Prostate gland (tissue), 2 donors: ENCODE results near the gene SLC25A21.

ENCODE experiments used
- POLR2A ChIP-seq: fragments of 450-650 bp; IDR thresholded peaks from one replicate; pipeline ENCODE4 v1.6.1; 2016; ENCODE audit warnings: antibody characterized with exemption, mild to moderate bottlenecking
- POLR2AphosphoS5 ChIP-seq: sonication (generic); formaldehyde crosslinking; IDR thresholded peaks from one replicate; pipeline ENCODE4 v1.6.1; 2017; ENCODE audit warnings: antibody characterized with exemption
- TF ChIP-seq, protein P1 (sequence below), 4 experiments: fragments of 200-600 bp in 2 of 4; fragments of 450-650 bp in 2 of 4; sonication (generic) in 2 of 4; IDR thresholded peaks; 1 replicate in 3 of 4; 2 replicates in 1 of 4; pipeline ENCODE4 v1.5.1; 2016 to 2019; ENCODE audit warnings: antibody characterized with exemption in 4 of 4, mild to moderate bottlenecking in 2 of 4, moderate library complexity in 2 of 4

DNA sequence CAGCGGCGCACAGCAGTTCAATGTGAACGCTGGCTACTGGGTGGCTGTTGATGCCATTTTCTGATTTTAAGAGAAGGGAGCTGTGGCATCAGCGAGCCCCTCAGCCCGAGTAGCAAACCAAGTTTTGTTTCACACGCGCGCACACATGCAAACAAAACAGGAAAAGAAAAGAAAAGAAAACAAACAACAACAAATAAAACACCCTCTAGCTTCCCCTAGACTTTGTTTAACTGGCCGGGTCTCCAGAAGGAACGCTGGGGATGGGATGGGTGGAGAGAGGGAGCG, 510.2 kb downstream of the SLC25A21 start:
- TF ChIP-seq, protein P1, sequence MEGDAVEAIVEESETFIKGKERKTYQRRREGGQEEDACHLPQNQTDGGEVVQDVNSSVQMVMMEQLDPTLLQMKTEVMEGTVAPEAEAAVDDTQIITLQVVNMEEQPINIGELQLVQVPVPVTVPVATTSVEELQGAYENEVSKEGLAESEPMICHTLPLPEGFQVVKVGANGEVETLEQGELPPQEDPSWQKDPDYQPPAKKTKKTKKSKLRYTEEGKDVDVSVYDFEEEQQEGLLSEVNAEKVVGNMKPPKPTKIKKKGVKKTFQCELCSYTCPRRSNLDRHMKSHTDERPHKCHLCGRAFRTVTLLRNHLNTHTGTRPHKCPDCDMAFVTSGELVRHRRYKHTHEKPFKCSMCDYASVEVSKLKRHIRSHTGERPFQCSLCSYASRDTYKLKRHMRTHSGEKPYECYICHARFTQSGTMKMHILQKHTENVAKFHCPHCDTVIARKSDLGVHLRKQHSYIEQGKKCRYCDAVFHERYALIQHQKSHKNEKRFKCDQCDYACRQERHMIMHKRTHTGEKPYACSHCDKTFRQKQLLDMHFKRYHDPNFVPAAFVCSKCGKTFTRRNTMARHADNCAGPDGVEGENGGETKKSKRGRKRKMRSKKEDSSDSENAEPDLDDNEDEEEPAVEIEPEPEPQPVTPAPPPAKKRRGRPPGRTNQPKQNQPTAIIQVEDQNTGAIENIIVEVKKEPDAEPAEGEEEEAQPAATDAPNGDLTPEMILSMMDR (IDR thresholded peaks at IDR 0.05), result no peak
- TF ChIP-seq POLR2A (peak; percentile 11), POLR2AphosphoS5 (no peak)
